SHP77 treated with DMSO at 0.1 percent for 48 hours (cell line): ENCODE results near the gene ATAD3C.

Experiments used
- DNase-seq: peaks from one replicate; lab custom pipeline; 2025; lab: John Stamatoyannopoulos, UW

Gene ATAD3C

GRCh38 chr1:1430992-1431844 is 18.3 kb upstream of the ATAD3C start:
- no peak for DNase-seq

- DNase-seq: no peak
Observed at GRCh38 chr1:1431845-1432273, 17.6 kb upstream of the ATAD3C start.

GRCh38 chr1:1432274-1432950 is 17.1 kb upstream of the ATAD3C start:
- DNase-seq: no peak

- DNase-seq: peak; percentile 70
Observed at GRCh38 chr1:1432951-1433803, 16.3 kb upstream of the ATAD3C start.

GRCh38 chr1:1433804-1434130 is 15.7 kb upstream of the ATAD3C start:
- no peak for DNase-seq

- no peak for DNase-seq
Observed at GRCh38 chr1:1434131-1434823, 15.2 kb upstream of the ATAD3C start.

- DNase-seq: no peak
Observed at GRCh38 chr1:1434824-1435105, 14.7 kb upstream of the ATAD3C start.

- no peak for DNase-seq
Observed at GRCh38 chr1:1435106-1435903, 14.2 kb upstream of the ATAD3C start, which contains the start of gene VWA1. VWA1 (plus strand) TSS chr1:1435690; CDS start chr1:1435749, 59 bp downstream.

GRCh38 chr1:1435911-1436629 is 13.4 kb upstream of the ATAD3C start:
- DNase-seq: no peak

GRCh38 chr1:1436630-1437032 is 12.9 kb upstream of the ATAD3C start:
- DNase-seq: no peak

GRCh38 chr1:1437033-1437903 is 12.2 kb upstream of the ATAD3C start:
- DNase-seq: no peak

GRCh38 chr1:1437904-1438376 is 11.5 kb upstream of the ATAD3C start:
- DNase-seq: no peak

- no peak for DNase-seq
Observed at GRCh38 chr1:1438531-1439381, 10.7 kb upstream of the ATAD3C start.

GRCh38 chr1:1439546-1440261 is 9.8 kb upstream of the ATAD3C start:
- DNase-seq: no peak

GRCh38 chr1:1440262-1441001 is 9.1 kb upstream of the ATAD3C start:
- DNase-seq: no peak

- DNase-seq: no peak
Observed at GRCh38 chr1:1441002-1441888, 8.2 kb upstream of the ATAD3C start.
